Epithelial cell of proximal tubule (primary cell): ENCODE measurements around the gene PLXNA4. TPM values are rescaled to one million over a fixed set of nuclear protein-coding genes. Genes with fewer than 3 reads are reported as not detected.

ENCODE experiments used
- DNase-seq: peaks from one replicate; pipeline ENCODE4 v3.0.0-alpha.2; 2011; ENCODE audit warnings: low read depth
- H3K4me3 ChIP-seq: 2 replicates; pipeline ENCODE4 v1.5.1; 2011; ENCODE audit warnings: low read depth, mild to moderate bottlenecking, low read length
- total RNA-seq: library from RNA; depleted of rRNA; stranded (reverse); fragments of >200 nt; gene quantifications from 2 replicates; pipeline ENCODE4 v1.2.3, GENCODE V29; 2015
- TF ChIP-seq, protein P1 (sequence below): conservative IDR thresholded peaks from 2 replicates; pipeline ENCODE4 v1.5.1; 2012; ENCODE audit warnings: low read depth, mild to moderate bottlenecking, low read length

Gene PLXNA4
- total RNA-seq, 1 donor from 2014 or later: not detected

DNA sequence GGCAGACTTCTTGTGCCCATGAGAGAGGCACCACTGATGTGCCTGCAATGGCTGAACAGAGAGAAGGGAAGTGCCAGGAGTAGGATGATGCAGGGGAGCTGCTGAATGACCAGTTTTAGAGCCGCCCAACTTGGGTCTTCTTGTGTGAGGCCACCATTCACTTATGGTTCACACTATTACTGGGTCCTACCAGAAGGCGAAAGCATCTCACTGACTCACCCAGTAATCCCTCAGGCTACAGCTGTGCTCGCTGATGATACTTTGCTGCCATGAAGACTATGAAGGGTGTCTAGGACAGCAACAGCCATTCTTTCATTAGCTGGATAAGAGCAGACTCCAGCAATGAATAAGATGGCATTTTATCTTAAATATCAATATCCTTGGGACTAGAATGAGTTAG is 47.6 kb downstream of the PLXNA4 start:
- TF ChIP-seq, protein P1, sequence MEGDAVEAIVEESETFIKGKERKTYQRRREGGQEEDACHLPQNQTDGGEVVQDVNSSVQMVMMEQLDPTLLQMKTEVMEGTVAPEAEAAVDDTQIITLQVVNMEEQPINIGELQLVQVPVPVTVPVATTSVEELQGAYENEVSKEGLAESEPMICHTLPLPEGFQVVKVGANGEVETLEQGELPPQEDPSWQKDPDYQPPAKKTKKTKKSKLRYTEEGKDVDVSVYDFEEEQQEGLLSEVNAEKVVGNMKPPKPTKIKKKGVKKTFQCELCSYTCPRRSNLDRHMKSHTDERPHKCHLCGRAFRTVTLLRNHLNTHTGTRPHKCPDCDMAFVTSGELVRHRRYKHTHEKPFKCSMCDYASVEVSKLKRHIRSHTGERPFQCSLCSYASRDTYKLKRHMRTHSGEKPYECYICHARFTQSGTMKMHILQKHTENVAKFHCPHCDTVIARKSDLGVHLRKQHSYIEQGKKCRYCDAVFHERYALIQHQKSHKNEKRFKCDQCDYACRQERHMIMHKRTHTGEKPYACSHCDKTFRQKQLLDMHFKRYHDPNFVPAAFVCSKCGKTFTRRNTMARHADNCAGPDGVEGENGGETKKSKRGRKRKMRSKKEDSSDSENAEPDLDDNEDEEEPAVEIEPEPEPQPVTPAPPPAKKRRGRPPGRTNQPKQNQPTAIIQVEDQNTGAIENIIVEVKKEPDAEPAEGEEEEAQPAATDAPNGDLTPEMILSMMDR: no peak
- H3K4me3 ChIP-seq: no peak overlapping the region
- no peak for DNase-seq

DNA sequence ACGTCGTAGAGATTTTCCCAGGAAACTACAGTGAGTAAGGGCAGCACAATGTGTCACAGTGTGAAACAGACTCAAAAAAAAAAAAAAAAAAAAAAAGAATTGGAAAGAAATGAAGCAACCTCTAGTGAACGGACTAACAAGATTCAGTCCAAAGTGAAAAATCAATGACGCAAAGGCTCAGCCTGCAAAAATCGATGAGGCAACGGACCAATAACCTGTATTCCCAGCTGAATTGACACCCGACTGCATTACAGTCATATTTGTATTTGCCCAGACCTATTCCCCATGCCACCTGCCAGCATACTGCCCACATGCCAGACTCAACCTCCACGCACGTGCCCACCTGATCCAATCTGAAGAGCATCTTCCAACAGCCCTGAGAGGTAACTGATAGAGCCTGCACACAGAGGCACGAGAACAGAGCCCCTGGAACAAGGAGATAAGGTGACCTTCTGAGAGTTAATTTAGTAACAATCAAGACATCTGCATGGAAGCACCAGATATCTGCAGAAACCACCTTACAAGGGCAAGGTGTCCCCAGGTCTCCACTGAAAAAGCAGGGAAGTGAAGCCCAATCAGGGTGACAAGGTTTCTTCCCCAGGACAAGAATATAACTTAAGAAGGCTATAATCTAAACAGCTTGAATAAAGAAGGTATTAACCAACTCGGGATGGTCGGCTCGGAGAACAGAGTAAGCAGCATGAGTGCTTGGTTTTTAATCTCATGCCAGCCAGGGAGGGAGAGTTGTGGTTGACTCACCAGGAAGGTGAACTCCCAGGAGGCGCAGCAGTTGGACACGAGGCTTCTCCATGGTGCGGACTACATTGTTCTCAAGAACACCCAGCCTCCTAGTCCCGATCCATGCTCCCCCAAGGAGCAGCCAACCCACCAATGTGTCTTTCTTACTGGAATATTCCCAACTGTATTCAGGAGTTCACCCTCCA is 48.5 kb downstream of the PLXNA4 start:
- TF ChIP-seq, protein P1: no peak
- no peak for DNase-seq
- no peak overlapping the region for H3K4me3 ChIP-seq

DNA sequence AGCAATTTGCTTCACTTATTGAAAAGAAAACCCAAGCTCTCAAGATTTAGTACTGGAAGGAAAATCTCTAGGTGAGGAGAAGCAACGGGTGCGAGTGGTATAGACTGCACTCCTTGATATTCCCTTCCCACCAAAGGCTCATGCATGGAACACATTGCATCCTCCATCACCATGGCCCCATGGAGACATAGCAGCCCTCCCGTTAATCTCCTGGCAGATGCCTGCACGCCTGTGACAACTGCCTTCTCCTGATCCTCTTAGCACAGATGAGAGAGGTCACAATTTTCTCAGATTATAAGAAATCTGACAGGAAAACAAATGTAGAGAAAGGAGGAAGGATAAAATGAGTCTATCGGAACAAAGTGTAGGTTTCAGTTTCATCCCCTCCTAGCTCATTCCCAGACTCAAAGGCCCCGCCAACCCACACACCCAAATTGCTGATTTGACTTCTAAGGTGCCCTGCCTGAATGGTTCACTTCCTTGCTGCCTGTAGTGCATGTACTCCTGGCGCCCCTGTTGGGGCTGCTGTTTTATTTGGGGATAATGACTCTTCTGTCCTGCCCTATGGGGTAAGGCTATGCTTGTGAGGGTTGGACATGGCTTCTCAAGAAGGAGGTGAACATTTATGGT is 50.0 kb downstream of the PLXNA4 start:
- no peak for DNase-seq
- H3K4me3 ChIP-seq: no peak overlapping the region
- TF ChIP-seq, protein P1: no peak

DNA sequence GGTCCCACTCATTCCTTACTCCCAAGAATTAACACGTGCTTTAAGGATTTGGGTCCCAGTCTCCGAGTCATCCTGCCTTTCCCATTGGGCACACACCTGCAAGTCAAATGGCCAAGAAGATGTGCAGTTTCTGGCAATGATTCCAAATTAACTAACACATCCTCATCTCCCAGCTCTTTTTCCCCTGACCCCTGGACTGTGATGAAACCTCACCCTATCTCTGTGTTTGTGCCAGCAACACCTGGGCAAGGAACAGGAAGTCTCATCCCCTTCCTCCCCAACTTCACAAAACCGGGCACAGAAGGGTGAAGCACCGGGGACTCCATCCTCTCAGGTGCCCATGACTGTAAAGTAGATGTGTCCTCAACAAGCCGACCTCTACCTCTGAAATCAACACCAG is 54.8 kb downstream of the PLXNA4 start:
- DNase-seq: no peak
- no peak overlapping the region for H3K4me3 ChIP-seq
- TF ChIP-seq, protein P1: no peak

DNA sequence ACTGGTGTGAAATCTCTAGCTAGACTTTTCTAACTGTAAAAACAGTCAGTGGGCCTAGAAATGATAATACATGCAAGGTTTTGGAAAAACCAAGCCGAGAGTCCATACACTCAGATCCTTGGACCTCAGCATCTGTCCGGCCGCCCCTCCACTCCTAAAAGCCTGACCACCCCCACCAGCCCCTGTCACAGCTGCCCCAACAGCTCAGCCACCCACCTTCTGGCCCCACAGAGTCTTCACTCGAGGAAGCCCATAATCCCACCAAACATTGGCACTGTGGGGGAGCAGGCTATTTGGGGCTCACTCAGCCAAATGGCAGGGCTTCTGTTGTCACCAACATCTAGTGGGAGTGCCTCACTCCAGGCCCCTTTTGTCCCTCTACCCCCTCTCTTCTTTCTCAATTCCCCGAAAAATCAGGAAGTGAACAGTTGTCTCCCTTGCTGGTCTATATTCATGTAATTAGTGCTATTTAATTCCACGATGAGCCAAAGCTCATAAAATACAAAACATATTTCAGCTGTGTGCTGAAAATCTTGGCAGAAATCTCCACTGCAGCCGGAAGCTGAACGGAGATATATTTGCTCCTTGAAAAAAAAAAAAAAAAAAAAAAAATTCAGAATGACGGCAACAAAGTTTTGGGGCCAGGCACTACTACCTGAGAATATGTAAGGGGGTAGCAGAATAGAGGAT is 55.5 kb downstream of the PLXNA4 start:
- TF ChIP-seq, protein P1: no peak
- H3K4me3 ChIP-seq: no peak overlapping the region
- DNase-seq: no peak

DNA sequence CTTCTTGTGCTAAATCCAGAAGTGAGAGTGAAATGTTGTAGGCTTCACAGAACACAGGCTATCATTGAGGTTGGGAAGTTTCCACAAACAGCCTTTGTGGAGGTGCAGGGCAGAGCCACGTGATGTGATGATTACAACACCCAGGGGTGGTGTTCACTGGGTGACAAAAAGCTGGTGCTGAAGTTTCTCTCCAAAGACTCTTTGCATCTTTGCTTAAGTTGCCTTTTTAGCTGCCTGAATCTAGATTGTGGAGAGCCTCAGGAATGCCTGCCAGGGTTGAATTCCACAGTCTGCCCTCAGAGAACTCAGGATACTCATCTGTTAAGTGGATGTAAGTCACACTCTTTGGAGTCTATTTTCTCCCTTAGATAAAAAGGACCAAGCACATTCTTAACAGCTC is 56.3 kb downstream of the PLXNA4 start:
- no peak overlapping the region for H3K4me3 ChIP-seq
- TF ChIP-seq, protein P1: no peak
- DNase-seq: no peak
